SK-N-MC (cell line): ENCODE data around the gene AUTS2.

Experiments used
- EZH2 ChIP-seq: fragments of 200-600 bp; sonication (generic); IDR thresholded peaks from one replicate; pipeline ENCODE4 v1.6.1; 2017; ENCODE audit warnings: antibody characterized with exemption
- FOXP2 ChIP-seq: optimal IDR thresholded peaks from 2 replicates; pipeline ENCODE3; 2011; ENCODE audit warnings: mild to moderate bottlenecking, moderate library complexity; ENCODE audit not compliant: insufficient read depth; ENCODE audit errors: extremely low read length, control extremely low read depth
- POLR2AphosphoS5 ChIP-seq: IDR thresholded peaks from 2 replicates; pipeline ENCODE4 v1.6.1; 2012; ENCODE audit warnings: mild to moderate bottlenecking, low read depth, low read length, borderline replicate concordance

GRCh38 chr7:69701288-69701687 lies 103.0 kb downstream of the AUTS2 start:
- TF ChIP-seq POLR2AphosphoS5 (no peak), EZH2 (no peak), FOXP2 (no peak)
